ENCODE measurements around the gene CD274.
"Not testable (repeated sequence)": the region's sequence is repeated elsewhere in the genome, so short reads cannot be mapped to it uniquely, and the experiment has no call there.

Gene CD274

GRCh38 chr9:5483306-5483705, 33.0 kb downstream of the CD274 start:
- no peak overlapping the region for H3K27ac ChIP-seq
- no peak for TF ChIP-seq EZH2 (IDR thresholded peaks at IDR 0.05)
- TF ChIP-seq FOXP2 (optimal IDR thresholded peaks at IDR 0.05; ENCODE audit: control extremely low read depth, extremely low read length, insufficient read depth), result no peak
- TF ChIP-seq POLR2AphosphoS5 (IDR thresholded peaks at IDR 0.05; ENCODE audit: borderline replicate concordance, low read depth, low read length), result no peak
- no peak overlapping the region for H3K4me3 ChIP-seq
- H3K9ac ChIP-seq (ENCODE audit: insufficient read length), result no peak overlapping the region
- H3K9me3 ChIP-seq (ENCODE audit: low read depth, low read length), result no peaks in the 10 kb centered on the region
- no peaks in the 10 kb centered on the region for H3K36me3 ChIP-seq (ENCODE audit: insufficient read depth, low read length)
- no peak for DNase-seq (ENCODE audit: low read depth, low spot score)

DNA sequence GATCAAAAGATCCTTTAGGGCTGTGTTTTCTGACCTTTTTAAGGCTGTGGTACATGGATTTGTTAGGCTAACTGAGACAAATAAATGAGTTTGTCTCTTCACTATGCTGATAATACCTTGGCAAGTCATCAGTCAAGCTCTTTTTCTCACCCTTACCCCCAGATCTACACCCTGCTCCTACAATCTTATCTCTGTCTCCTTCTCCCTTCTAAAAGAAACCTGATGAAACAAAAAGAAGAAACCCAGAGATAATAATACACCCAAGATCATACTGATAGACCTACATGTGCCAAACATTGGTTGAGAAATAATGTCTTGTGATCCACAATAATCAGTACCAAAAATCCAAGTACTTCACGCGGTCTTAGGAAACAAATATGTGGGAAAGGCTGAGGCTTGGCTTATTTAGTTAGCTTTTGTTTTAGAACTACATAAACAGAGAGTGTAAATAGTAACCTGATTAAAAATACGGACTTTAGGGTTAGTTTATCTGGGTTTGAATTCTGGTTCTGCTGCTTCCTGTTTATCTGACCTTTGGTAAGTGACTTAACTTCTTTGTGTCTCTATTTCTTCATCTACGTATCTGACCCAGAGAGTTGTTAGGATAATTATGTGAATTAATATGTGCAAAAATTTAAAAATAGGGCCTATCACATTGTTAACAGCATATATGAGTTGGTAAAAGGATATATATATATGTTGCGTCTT, 35.2 kb downstream of the CD274 start:
- Histone ChIP-seq H3K9me3 (ENCODE audit: low read depth, low read length) (no peaks in the 10 kb centered on the region), H3K27ac (no peak overlapping the region)

GRCh38 chr9:5486988-5487387, 36.6 kb downstream of the CD274 start:
- Histone ChIP-seq H3K27ac (no peak overlapping the region), H3K9ac (ENCODE audit: insufficient read length) (no peak overlapping the region), H3K9me3 (ENCODE audit: low read depth, low read length) (no peaks in the 10 kb centered on the region), H3K4me3 (no peak overlapping the region), H3K36me3 (ENCODE audit: insufficient read depth, low read length) (no peaks in the 10 kb centered on the region)
- TF ChIP-seq POLR2AphosphoS5 (IDR thresholded peaks at IDR 0.05; ENCODE audit: borderline replicate concordance, low read depth, low read length) (no peak), EZH2 (IDR thresholded peaks at IDR 0.05) (no peak), FOXP2 (optimal IDR thresholded peaks at IDR 0.05; ENCODE audit: control extremely low read depth, extremely low read length, insufficient read depth) (no peak)
- DNase-seq (ENCODE audit: low read depth, low spot score), result no peak

More for the DNA sequence above, 35.2 kb downstream of the CD274 start:
- no peak for DNase-seq (ENCODE audit: low read depth, low spot score)
- TF ChIP-seq EZH2 (IDR thresholded peaks at IDR 0.05), result no peak
- TF ChIP-seq FOXP2 (optimal IDR thresholded peaks at IDR 0.05; ENCODE audit: control extremely low read depth, extremely low read length, insufficient read depth), result no peak
- TF ChIP-seq POLR2AphosphoS5 (IDR thresholded peaks at IDR 0.05; ENCODE audit: borderline replicate concordance, low read depth, low read length), result no peak
- Histone ChIP-seq H3K36me3 (ENCODE audit: insufficient read depth, low read length) (no peaks in the 10 kb centered on the region), H3K9ac (ENCODE audit: insufficient read length) (no peak overlapping the region), H3K4me3 (no peak overlapping the region)

- no peak for DNase-seq (ENCODE audit: low read depth, low spot score)
- no peak overlapping the region for H3K27ac ChIP-seq
- no peak overlapping the region for H3K4me3 ChIP-seq
- H3K36me3 ChIP-seq (ENCODE audit: insufficient read depth, low read length), result no peaks in the 10 kb centered on the region
- no peak overlapping the region for H3K9ac ChIP-seq (ENCODE audit: insufficient read length)
- TF ChIP-seq POLR2AphosphoS5 (IDR thresholded peaks at IDR 0.05; ENCODE audit: borderline replicate concordance, low read depth, low read length) (no peak), EZH2 (IDR thresholded peaks at IDR 0.05) (no peak), FOXP2 (optimal IDR thresholded peaks at IDR 0.05; ENCODE audit: control extremely low read depth, extremely low read length, insufficient read depth) (no peak)
- H3K9me3 ChIP-seq (ENCODE audit: low read depth, low read length), result no peaks in the 10 kb centered on the region
Measured at GRCh38 chr9:5488221-5489008, 38.1 kb downstream of the CD274 start.

- H3K27ac ChIP-seq, result no peak overlapping the region
- H3K9me3 ChIP-seq (ENCODE audit: low read depth, low read length), result no peaks in the 10 kb centered on the region
- H3K36me3 ChIP-seq (ENCODE audit: insufficient read depth, low read length), result no peaks in the 10 kb centered on the region
- H3K4me3 ChIP-seq, result no peak overlapping the region
- no peak for DNase-seq (ENCODE audit: low read depth, low spot score)
- H3K9ac ChIP-seq (ENCODE audit: insufficient read length), result no peak overlapping the region
- no peak for TF ChIP-seq POLR2AphosphoS5 (IDR thresholded peaks at IDR 0.05; ENCODE audit: borderline replicate concordance, low read depth, low read length)
- TF ChIP-seq EZH2 (IDR thresholded peaks at IDR 0.05), result no peak
- no peak for TF ChIP-seq FOXP2 (optimal IDR thresholded peaks at IDR 0.05; ENCODE audit: control extremely low read depth, extremely low read length, insufficient read depth)
Measured at GRCh38 chr9:5489630-5490490, 39.5 kb downstream of the CD274 start.

- no peaks in the 10 kb centered on the region for H3K9me3 ChIP-seq (ENCODE audit: low read depth, low read length)
- no peaks in the 10 kb centered on the region for H3K36me3 ChIP-seq (ENCODE audit: insufficient read depth, low read length)
- no peak overlapping the region for H3K27ac ChIP-seq
- H3K9ac ChIP-seq (ENCODE audit: insufficient read length), result no peak overlapping the region
- no peak for DNase-seq (ENCODE audit: low read depth, low spot score)
- TF ChIP-seq FOXP2 (optimal IDR thresholded peaks at IDR 0.05; ENCODE audit: control extremely low read depth, extremely low read length, insufficient read depth), result no peak
- no peak for TF ChIP-seq EZH2 (IDR thresholded peaks at IDR 0.05)
- TF ChIP-seq POLR2AphosphoS5 (IDR thresholded peaks at IDR 0.05; ENCODE audit: borderline replicate concordance, low read depth, low read length), result no peak
- no peak overlapping the region for H3K4me3 ChIP-seq
Measured at GRCh38 chr9:5492965-5493678, 42.8 kb downstream of the CD274 start.

GRCh38 chr9:5493679-5494511, 43.6 kb downstream of the CD274 start:
- Histone ChIP-seq H3K9ac (ENCODE audit: insufficient read length) (no peak overlapping the region), H3K9me3 (ENCODE audit: low read depth, low read length) (no peaks in the 10 kb centered on the region), H3K4me3 (no peak overlapping the region), H3K27ac (no peak overlapping the region), H3K36me3 (ENCODE audit: insufficient read depth, low read length) (no peaks in the 10 kb centered on the region)
- TF ChIP-seq EZH2 (IDR thresholded peaks at IDR 0.05) (no peak), POLR2AphosphoS5 (IDR thresholded peaks at IDR 0.05; ENCODE audit: borderline replicate concordance, low read depth, low read length) (no peak), FOXP2 (optimal IDR thresholded peaks at IDR 0.05; ENCODE audit: control extremely low read depth, extremely low read length, insufficient read depth) (no peak)
- DNase-seq (ENCODE audit: low read depth, low spot score), result no peak

DNA sequence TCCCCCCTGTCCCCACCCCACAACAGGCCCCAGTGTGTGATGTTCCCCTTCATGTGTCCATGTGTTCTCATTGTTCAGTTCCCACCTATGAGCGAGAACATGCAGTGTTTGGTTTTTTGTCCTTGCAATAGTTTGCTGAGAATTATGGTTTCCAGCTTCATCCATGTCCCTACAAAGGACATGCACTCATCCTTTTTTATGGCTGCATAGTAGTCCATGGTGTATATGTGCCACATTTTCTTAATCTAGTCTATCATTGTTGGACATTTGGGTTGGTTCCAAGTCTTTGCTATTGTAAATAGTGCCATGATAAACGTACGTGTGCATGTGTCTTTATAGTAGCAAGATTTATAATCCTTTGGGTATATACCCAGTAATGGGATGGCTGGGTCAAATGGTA, 44.4 kb downstream of the CD274 start:
- not testable (repeated sequence) for H3K4me3 ChIP-seq; H3K9ac ChIP-seq (ENCODE audit: insufficient read length); H3K36me3 ChIP-seq (ENCODE audit: insufficient read depth, low read length); H3K9me3 ChIP-seq (ENCODE audit: low read depth, low read length); H3K27ac ChIP-seq; DNase-seq (ENCODE audit: low read depth, low spot score)

Measured in SK-N-MC (cell line).